ENCODE data around the gene CCDC47.

- no peak for TF ChIP-seq BACH2 (CRISPR knock-in tag; IDR thresholded peaks at IDR 0.05; ENCODE audit: borderline replicate concordance)
- TF ChIP-seq ZFP30 (CRISPR knock-in tag; IDR thresholded peaks at IDR 0.05) = no peak
- no peak for TF ChIP-seq ZNF565 (CRISPR knock-in tag; conservative IDR thresholded peaks at IDR 0.05; ENCODE audit: low read depth)
- no peak for TF ChIP-seq CREB5 (CRISPR knock-in tag; IDR thresholded peaks at IDR 0.05; ENCODE audit: low read depth)
- TF ChIP-seq POU6F1 (CRISPR knock-in tag; IDR thresholded peaks at IDR 0.05; ENCODE audit: borderline replicate concordance, low read depth) = no peak
- TF ChIP-seq ARNTL (CRISPR knock-in tag; IDR thresholded peaks at IDR 0.05; ENCODE audit: borderline replicate concordance, low read depth) = no peak
Measured at GRCh38 chr17:63696381-63696961, 76.9 kb downstream of the CCDC47 start.
